AG04450 (cell line): ENCODE results near the gene CCDC57. TPM values are rescaled to one million over a fixed set of nuclear protein-coding genes. Genes with fewer than 3 reads are reported as not detected.
A peak's percentile ranks its signal among the peaks of the same experiment; 100 is the strongest.

Experiments
- CTCF ChIA-PET: fragments of 300-600, 350-600 bp; formaldehyde crosslinking; extraction: SDS; loops from one replicate; lab custom pipeline; 2022; ENCODE audit warnings: antibody characterized with exemption, inconsistent platforms; lab: Charles Lee
- POLR2A ChIA-PET: fragments of 350-600 bp; formaldehyde crosslinking; extraction: SDS; loops from one replicate; lab custom pipeline; 2021; ENCODE audit warnings: antibody characterized with exemption, inconsistent platforms; lab: Yijun Ruan, JAX
- DNase-seq: peaks from one replicate; pipeline ENCODE4 v3.0.0-alpha.2; 2011; ENCODE audit warnings: low read depth, low spot score
- H3K27ac ChIP-seq: one replicate; pipeline ENCODE4 v1.5.1; 2012; ENCODE audit warnings: low read depth, low read length, control low read depth
- H3K27me3 ChIP-seq: one replicate; pipeline ENCODE4 v1.6.0; 2012; ENCODE audit warnings: low read length; ENCODE audit not compliant: control insufficient read depth, insufficient read depth
- H3K4me3 ChIP-seq: 2 replicates; pipeline ENCODE4 v1.5.1; 2011; ENCODE audit warnings: mild to moderate bottlenecking, low read depth, low read length, control low read depth
- H3K9me3 ChIP-seq: 2 replicates; pipeline ENCODE4 v1.5.1; 2012; ENCODE audit warnings: low read length; ENCODE audit not compliant: control insufficient read depth, insufficient read depth
- CTCF ChIP-seq: IDR thresholded peaks from 2 replicates; pipeline ENCODE4 v1.5.1; 2011; ENCODE audit warnings: low read depth, low read length, control low read depth, inconsistent platforms
- polyA plus RNA-seq: library from polyadenylated mRNA; depleted of rRNA; stranded (reverse); fragments of >200 nt; gene quantifications from 2 replicates; pipeline ENCODE4 v1.2.3, GENCODE V29; 2011

CCDC57 gene
- polyA plus RNA-seq, 1 experiment: 11.1 TPM

- DNase-seq: no peak
- peak overlapping the region; percentile 57 for H3K27ac ChIP-seq
- H3K27me3 ChIP-seq: no peaks in the 10 kb centered on the region
- H3K4me3 ChIP-seq: no peak overlapping the region
- H3K9me3 ChIP-seq: peaks cover 3% of the 10 kb centered on the region; the same call in 1 of the 2 replicates
- TF ChIP-seq CTCF: no peak
- ChIA-PET CTCF (no interaction called here), POLR2A (no interaction called here)
These were observed 27.4 kb upstream of the CCDC57 start for GRCh38 chr17:82239926-82240505.

- Histone ChIP-seq H3K9me3 (peaks cover 3% of the 10 kb centered on the region; the same call in 1 of the 2 replicates), H3K4me3 (no peak overlapping the region), H3K27ac (peak overlapping the region; percentile 2), H3K27me3 (no peaks in the 10 kb centered on the region)
- ChIA-PET POLR2A (interaction anchor here (0.8 kb wide), 1 partner anchor 34 kb away, joined by 3 read pairs; no protein-coding TSS in a partner anchor), CTCF (no interaction called here)
- no peak for TF ChIP-seq CTCF
- DNase-seq: no peak
These were observed 26.8 kb upstream of the CCDC57 start for GRCh38 chr17:82239401-82239925.

- no peak for DNase-seq
- Histone ChIP-seq H3K27ac (peak overlapping the region; percentile 39), H3K4me3 (no peak overlapping the region), H3K27me3 (no peaks in the 10 kb centered on the region), H3K9me3 (peaks cover 3% of the 10 kb centered on the region; the same call in 1 of the 2 replicates)
- POLR2A ChIA-PET: interaction anchor here (0.8 kb wide), 1 partner anchor 33 kb away, joined by 3 read pairs; no protein-coding TSS in a partner anchor
- TF ChIP-seq CTCF: no peak
- CTCF ChIA-PET: interaction anchor here (0.6 to 0.9 kb wide), 2 partner anchors 21 to 135 kb away, joined by 3 read pairs; no protein-coding TSS in a partner anchor
These were observed 26.0 kb upstream of the CCDC57 start for GRCh38 chr17:82238472-82239201.

- CTCF ChIA-PET: interaction anchor here (0.6 to 0.9 kb wide), 2 partner anchors 22 to 135 kb away, joined by 3 read pairs; no protein-coding TSS in a partner anchor
- no peaks in the 10 kb centered on the region for H3K27me3 ChIP-seq
- no peak overlapping the region for H3K4me3 ChIP-seq
- no peak for TF ChIP-seq CTCF
- no peak for DNase-seq
- H3K9me3 ChIP-seq: no peaks in the 10 kb centered on the region; the same call in 1 of the 2 replicates
- POLR2A ChIA-PET: no interaction called here
- H3K27ac ChIP-seq: peak overlapping the region; percentile 39
These were observed 25.3 kb upstream of the CCDC57 start for GRCh38 chr17:82237746-82238471.
